Measurements from ENCODE around the gene RRH.

DNA sequence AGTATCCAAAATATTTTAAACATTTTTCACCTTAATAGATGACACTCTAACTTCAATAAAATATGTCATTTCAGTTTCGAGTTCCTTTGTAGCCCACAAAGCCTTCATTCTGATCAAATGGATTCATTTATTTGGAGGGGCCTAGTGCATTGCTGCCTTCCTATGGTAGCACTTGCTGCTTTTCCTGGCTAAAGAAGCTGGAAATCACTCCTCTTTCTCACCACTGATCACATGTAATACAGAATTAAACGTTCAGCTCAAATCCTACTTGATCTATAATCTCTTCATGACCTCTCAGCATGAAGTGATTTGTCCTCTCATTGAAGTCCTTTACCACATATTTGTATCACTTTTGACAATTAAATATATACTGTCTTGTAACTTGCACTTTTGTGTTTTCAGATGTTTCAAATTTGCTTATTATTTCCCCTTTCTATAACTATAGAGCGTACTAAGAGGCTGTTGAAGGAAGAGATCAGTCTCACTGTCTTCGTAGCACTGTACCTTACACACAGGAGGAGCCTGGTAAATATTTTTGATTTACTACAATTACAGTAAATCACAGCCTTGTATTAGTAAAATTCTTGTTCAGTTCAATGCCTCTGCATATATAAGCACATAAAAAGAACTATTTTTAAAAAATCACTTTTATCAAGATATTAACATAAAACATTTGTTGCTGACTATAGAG, 26.5 kb upstream of the RRH start:
- no peak for TF ChIP-seq EZH2 (IDR thresholded peaks at IDR 0.05; ENCODE audit: insufficient read depth, poor library complexity, severe bottlenecking)
- TF ChIP-seq EZH2phosphoT487 (IDR thresholded peaks at IDR 0.05; ENCODE audit: insufficient read depth, low read depth): no peak
